K562 (cell line): Measurements from ENCODE around the gene SSBP1.

Experiments
- CEBPB ChIP-seq: fragments of 450-650 bp; IDR thresholded peaks from 2 replicates; pipeline ENCODE4 v1.6.1; 2016; ENCODE audit warnings: missing genetic modification characterization, missing compliant biosample characterization
- FOXM1 ChIP-seq, 2 experiments: fragments of 450-650 bp in 1 of 2; sonication (generic) in 1 of 2; formaldehyde crosslinking in 1 of 2; IDR thresholded peaks; 2 replicates each; pipeline versions ENCODE4 v1.6.1 to v1.9.0; 2017 to 2022; ENCODE audit warnings: low read depth in 2 of 2, mild to moderate bottlenecking in 2 of 2, missing genetic modification reagents in 1 of 2, moderate library complexity in 1 of 2
- JUND ChIP-seq, 2 experiments: IDR thresholded peaks; 2 replicates in 1 of 2; 3 replicates in 1 of 2; pipeline ENCODE4 v1.6.1; 2011; ENCODE audit warnings: borderline replicate concordance in 2 of 2, low read depth in 2 of 2, low read length in 2 of 2, improper control_type of control experiment in 1 of 2, missing biosample characterization in 1 of 2, missing genetic modification characterization in 1 of 2, missing genetic modification reagents in 1 of 2
- NELFE ChIP-seq: IDR thresholded peaks from 2 replicates; pipeline ENCODE4 v1.6.1; 2011; ENCODE audit warnings: mild to moderate bottlenecking; ENCODE audit not compliant: insufficient read depth, insufficient read length
- PCBP1 ChIP-seq: fragments of 200-400 bp; formaldehyde crosslinking; IDR thresholded peaks from 2 replicates; pipeline ENCODE4 v1.6.1; 2018; ENCODE audit warnings: mild to moderate bottlenecking, low read depth, low read length; ENCODE audit not compliant: poor library complexity, severe bottlenecking
- ZNF232 ChIP-seq: sonication (generic); formaldehyde crosslinking; IDR thresholded peaks from 2 replicates; pipeline ENCODE4 v1.8.0; 2022; ENCODE audit warnings: mild to moderate bottlenecking, missing genetic modification reagents
- TF ChIP-seq, protein P1 (sequence below): fragments of 250-450 bp; sonication (Bioruptor Pico); IDR thresholded peaks from 2 replicates; pipeline ENCODE4 v1.4.0; 2020
- TF ChIP-seq, protein P2 (sequence below): sonication (generic); formaldehyde crosslinking; IDR thresholded peaks from 2 replicates; pipeline ENCODE4 v1.8.0; 2023; ENCODE audit warnings: mild to moderate bottlenecking, missing genetic modification reagents
- TF ChIP-seq, protein P3 (sequence below), 3 experiments: IDR thresholded peaks in 2 of 3; conservative IDR thresholded peaks in 1 of 3; 2 replicates each; pipeline ENCODE4 v1.5.1; 2011 to 2012; ENCODE audit warnings: low read length in 3 of 3, mild to moderate bottlenecking in 3 of 3, control low read depth in 2 of 3, improper control_type of control experiment in 1 of 3, inconsistent platforms in 1 of 3, low read depth in 1 of 3, mixed read lengths in 1 of 3, moderate library complexity in 1 of 3; ENCODE audit not compliant: insufficient read depth in 2 of 3

DNA sequence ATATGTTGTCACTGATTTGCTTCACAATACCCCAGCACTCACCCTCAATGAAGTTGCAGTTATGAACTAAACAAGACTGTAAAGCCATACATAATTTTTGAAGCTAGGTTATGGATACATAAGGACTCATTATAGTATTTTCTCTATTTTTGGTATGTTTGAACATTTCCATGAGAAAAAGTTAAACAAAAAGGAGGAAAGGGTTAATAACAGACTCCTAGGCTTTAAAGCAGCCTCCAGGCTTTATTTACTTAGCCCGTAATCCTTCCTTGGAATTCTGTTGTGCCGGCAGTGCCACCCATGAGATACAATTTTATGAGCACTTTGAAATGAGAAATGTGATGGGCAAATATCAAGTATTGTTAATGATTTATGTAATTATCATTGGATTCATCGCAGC, 34.0 kb upstream of the SSBP1 start:
- TF ChIP-seq, protein P1, sequence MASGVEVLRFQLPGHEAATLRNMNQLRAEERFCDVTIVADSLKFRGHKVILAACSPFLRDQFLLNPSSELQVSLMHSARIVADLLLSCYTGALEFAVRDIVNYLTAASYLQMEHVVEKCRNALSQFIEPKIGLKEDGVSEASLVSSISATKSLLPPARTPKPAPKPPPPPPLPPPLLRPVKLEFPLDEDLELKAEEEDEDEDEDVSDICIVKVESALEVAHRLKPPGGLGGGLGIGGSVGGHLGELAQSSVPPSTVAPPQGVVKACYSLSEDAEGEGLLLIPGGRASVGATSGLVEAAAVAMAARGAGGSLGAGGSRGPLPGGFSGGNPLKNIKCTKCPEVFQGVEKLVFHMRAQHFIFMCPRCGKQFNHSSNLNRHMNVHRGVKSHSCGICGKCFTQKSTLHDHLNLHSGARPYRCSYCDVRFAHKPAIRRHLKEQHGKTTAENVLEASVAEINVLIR: no peak
- TF ChIP-seq ZNF232: no peak
- TF ChIP-seq CEBPB (tag): no peak
- TF ChIP-seq PCBP1: no peak
- TF ChIP-seq FOXM1 (IDR thresholded peaks at IDR 0.05; ENCODE audit: low read depth): no peak
- no peak for TF ChIP-seq FOXM1 (CRISPR knock-in tag; IDR thresholded peaks at IDR 0.05; ENCODE audit: low read depth)
- no peak for TF ChIP-seq NELFE
- TF ChIP-seq, protein P2, sequence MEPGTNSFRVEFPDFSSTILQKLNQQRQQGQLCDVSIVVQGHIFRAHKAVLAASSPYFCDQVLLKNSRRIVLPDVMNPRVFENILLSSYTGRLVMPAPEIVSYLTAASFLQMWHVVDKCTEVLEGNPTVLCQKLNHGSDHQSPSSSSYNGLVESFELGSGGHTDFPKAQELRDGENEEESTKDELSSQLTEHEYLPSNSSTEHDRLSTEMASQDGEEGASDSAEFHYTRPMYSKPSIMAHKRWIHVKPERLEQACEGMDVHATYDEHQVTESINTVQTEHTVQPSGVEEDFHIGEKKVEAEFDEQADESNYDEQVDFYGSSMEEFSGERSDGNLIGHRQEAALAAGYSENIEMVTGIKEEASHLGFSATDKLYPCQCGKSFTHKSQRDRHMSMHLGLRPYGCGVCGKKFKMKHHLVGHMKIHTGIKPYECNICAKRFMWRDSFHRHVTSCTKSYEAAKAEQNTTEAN (CRISPR knock-in tag): no peak
- no peak for TF ChIP-seq JUND (IDR thresholded peaks at IDR 0.05; ENCODE audit: borderline replicate concordance, low read depth, low read length)
- TF ChIP-seq JUND (tag; IDR thresholded peaks at IDR 0.05; ENCODE audit: borderline replicate concordance, low read depth, low read length): no peak
- TF ChIP-seq, protein P3, sequence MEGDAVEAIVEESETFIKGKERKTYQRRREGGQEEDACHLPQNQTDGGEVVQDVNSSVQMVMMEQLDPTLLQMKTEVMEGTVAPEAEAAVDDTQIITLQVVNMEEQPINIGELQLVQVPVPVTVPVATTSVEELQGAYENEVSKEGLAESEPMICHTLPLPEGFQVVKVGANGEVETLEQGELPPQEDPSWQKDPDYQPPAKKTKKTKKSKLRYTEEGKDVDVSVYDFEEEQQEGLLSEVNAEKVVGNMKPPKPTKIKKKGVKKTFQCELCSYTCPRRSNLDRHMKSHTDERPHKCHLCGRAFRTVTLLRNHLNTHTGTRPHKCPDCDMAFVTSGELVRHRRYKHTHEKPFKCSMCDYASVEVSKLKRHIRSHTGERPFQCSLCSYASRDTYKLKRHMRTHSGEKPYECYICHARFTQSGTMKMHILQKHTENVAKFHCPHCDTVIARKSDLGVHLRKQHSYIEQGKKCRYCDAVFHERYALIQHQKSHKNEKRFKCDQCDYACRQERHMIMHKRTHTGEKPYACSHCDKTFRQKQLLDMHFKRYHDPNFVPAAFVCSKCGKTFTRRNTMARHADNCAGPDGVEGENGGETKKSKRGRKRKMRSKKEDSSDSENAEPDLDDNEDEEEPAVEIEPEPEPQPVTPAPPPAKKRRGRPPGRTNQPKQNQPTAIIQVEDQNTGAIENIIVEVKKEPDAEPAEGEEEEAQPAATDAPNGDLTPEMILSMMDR (IDR thresholded peaks at IDR 0.05 in 2 of 3, conservative IDR thresholded peaks at IDR 0.05 in 1 of 3; ENCODE audit: insufficient read depth in 2 of 3, low read depth in 1 of 3, low read length in 3 of 3): no peak
